Activated naive CD8-positive, alpha-beta T cell (primary cell): Measurements from ENCODE around the gene AFF3.

ENCODE experiments used
- H3K27ac Mint-ChIP-seq: one replicate; pipeline ENCODE4 v1.8.0; 2021; ENCODE audit warnings: mixed read lengths
- H3K27me3 Mint-ChIP-seq: one replicate; pipeline ENCODE4 v1.8.0; 2021; ENCODE audit warnings: mixed read lengths
- H3K36me3 Mint-ChIP-seq: one replicate; pipeline ENCODE4 v1.8.0; 2021; ENCODE audit warnings: mixed read lengths
- H3K4me1 Mint-ChIP-seq: one replicate; pipeline ENCODE4 v1.8.0; 2021; ENCODE audit warnings: low read depth, mixed read lengths
- H3K4me3 Mint-ChIP-seq: one replicate; pipeline ENCODE4 v1.8.0; 2021; ENCODE audit warnings: mild to moderate bottlenecking, mixed read lengths
- H3K9me3 Mint-ChIP-seq: one replicate; pipeline ENCODE4 v1.8.0; 2021; ENCODE audit warnings: low read depth, mixed read lengths

Gene AFF3

DNA sequence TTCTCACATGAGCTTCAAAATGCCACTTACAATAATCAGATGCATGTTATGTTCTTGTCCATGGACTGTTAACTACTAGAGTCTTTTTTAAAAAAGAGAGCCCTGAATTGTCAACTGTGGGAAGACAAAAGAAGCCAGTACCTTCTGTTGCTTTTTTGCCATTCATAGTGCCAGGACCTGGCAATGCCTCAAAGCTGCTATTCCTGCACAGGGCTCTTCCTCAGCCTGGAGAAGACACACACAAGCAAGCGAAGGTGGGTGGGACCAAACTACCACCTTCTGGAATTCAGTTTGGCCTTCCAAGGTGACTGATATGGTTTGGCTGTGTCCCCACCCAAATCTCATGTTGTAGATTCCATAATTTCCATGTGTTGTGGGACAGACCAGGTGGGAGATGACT, 160.6 kb downstream of the AFF3 start:
- Mint-ChIP-seq H3K27ac (no peak overlapping the region), H3K4me3 (no peak overlapping the region), H3K4me1 (no peaks in the 10 kb centered on the region), H3K27me3 (no peaks in the 10 kb centered on the region), H3K36me3 (no peaks in the 10 kb centered on the region), H3K9me3 (no peaks in the 10 kb centered on the region)

DNA sequence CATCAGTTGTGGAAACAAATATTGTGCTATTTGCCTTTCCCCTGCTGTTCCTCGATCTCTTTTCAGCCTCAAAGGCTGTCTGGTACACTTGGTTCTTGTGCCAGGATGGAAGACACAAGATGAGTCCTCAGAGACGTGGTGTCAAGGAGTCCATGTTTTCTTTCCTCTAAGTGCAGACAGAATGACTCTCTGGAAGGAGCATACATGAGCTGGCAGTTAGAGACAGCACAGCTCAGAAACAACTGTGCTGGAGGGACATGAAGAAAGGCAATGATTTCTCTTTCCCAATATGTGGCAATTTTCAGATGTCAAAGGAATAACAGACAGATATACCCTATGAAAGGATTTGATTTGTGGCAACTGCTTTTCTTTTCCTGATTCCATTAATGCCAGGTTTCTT, 162.2 kb downstream of the AFF3 start:
- H3K9me3 Mint-ChIP-seq: no peaks in the 10 kb centered on the region
- no peaks in the 10 kb centered on the region for H3K4me1 Mint-ChIP-seq
- no peaks in the 10 kb centered on the region for H3K27me3 Mint-ChIP-seq
- H3K27ac Mint-ChIP-seq: no peak overlapping the region
- no peaks in the 10 kb centered on the region for H3K36me3 Mint-ChIP-seq
- no peak overlapping the region for H3K4me3 Mint-ChIP-seq

DNA sequence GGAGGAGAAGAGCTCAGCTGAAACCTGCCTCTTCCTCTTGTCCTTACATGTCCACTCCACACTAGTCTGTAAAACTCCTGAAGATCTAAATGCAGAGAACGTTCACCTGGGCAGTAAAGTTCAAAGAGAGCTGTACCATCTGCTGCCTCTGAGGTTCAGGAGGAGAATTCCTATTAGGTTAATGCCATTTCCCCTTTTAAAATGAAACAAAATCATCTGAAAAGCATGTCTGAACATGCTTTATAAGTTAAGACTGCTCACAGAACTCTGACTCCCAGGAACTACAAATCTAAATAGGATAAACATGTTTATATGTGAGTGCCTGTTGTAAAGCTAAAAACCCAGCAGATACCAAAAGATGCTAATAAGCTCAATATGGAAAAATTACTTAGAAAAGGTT, 164.4 kb downstream of the AFF3 start:
- no peaks in the 10 kb centered on the region for H3K36me3 Mint-ChIP-seq
- H3K4me3 Mint-ChIP-seq: no peak overlapping the region

DNA sequence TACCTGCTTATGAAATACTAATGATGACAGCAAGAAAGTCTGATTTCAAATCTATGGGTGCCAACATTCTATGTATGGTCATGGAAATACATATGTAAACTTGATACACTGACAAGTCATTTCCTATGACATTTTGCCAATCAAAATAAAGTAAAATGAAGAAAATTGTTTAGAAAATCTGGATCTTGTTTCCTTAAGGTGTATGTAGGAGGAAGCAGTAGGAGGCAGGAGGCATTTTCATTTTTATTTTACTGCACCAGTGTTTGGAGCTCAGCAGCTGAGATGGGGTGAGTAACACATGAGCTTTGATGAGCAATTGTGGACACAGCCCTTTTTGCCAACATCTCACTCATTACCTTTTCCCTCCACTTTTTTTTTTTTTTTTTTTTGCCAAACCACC, 167.0 kb downstream of the AFF3 start:
- H3K27ac Mint-ChIP-seq: no peak overlapping the region
- no peaks in the 10 kb centered on the region for H3K4me1 Mint-ChIP-seq
- no peaks in the 10 kb centered on the region for H3K36me3 Mint-ChIP-seq

More for the DNA sequence above, 164.4 kb downstream of the AFF3 start:
- Mint-ChIP-seq H3K27ac (no peak overlapping the region), H3K9me3 (no peaks in the 10 kb centered on the region), H3K27me3 (no peaks in the 10 kb centered on the region), H3K4me1 (no peaks in the 10 kb centered on the region)

DNA sequence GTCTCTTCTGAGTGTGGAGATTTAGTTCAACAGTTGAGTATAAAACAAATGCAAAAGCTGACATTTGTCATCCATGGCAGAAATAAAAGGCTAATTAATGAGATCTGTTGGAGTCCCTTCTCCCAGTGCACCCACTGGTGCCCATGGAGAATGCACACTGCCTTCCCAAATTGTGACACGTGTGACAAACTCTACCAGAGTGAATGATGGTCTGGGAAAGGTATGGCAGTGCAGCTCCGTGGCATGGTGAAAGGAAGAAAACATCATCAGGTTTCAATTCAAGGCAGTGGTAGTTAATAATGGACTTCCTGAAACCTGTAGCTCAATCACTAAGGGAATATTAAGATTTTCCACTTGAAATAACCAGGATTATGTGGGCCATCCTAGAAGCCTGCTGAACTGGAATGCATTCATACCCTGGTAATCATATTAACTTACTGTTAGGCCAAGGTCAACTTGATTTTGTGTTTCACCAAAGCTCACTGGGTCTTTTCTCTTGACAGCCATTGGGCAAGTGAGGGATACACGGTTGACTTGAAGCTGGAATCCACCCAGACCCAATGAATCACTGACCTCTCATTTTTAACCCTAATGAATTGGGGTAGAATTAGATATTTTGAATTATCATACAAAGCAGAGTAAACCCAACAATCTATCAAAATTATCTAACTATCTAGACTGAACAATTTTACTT, 167.6 kb downstream of the AFF3 start:
- Mint-ChIP-seq H3K4me1 (no peaks in the 10 kb centered on the region), H3K27ac (no peak overlapping the region), H3K27me3 (peaks cover 3% of the 10 kb centered on the region), H3K9me3 (no peaks in the 10 kb centered on the region), H3K36me3 (no peaks in the 10 kb centered on the region), H3K4me3 (no peak overlapping the region)

More for the DNA sequence above, 167.0 kb downstream of the AFF3 start:
- peaks cover 3% of the 10 kb centered on the region for H3K27me3 Mint-ChIP-seq
- H3K4me3 Mint-ChIP-seq: no peak overlapping the region
- H3K9me3 Mint-ChIP-seq: no peaks in the 10 kb centered on the region

DNA sequence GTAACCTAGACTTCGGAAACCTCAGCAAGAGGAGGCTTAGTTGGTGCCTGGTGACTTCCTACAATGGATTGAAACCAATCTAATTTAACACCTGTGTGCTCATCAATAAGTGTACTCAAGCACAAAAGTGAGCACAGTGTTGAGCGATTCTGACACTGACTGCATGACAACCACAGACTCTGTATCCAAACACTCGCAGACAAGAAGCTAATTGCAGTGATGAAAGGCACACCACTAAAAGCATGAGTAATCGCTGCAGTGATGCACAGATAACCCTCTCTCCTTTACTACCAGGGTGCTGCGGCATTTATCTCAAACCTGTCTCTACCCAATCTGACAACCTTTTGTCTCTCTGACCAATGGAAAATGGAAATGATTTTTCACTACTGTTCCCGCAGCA, 168.1 kb downstream of the AFF3 start:
- Mint-ChIP-seq H3K27me3 (peaks cover 3% of the 10 kb centered on the region), H3K27ac (no peak overlapping the region), H3K9me3 (no peaks in the 10 kb centered on the region), H3K4me1 (no peaks in the 10 kb centered on the region), H3K4me3 (no peak overlapping the region), H3K36me3 (no peaks in the 10 kb centered on the region)

DNA sequence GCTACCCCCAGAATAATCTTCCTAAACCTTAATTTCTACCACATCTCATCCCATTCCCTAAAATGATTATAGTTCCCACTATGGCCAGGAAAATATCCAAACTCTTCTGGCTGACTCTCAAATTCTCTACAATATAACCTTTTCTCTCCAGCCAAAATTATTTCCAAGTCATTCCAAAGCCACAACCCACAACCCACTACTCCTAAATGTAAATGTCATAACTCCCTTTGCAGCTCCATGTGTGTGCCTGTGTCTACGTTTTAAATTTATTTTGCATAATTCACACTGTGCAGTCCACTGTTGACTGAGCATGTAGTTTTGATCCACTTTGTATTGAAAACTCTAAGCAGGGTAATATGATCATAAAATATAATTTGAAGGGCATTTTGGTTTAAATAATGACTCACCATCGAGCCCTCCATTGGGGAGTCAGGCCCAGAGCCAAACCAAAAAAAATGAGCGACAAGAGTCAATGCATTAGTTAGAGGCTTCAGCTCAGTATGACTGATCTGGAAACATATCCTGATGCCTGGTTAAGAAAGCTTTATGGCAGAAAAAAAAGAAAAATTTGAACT, 171.0 kb downstream of the AFF3 start:
- Mint-ChIP-seq H3K4me3 (no peak overlapping the region), H3K36me3 (no peaks in the 10 kb centered on the region), H3K9me3 (no peaks in the 10 kb centered on the region), H3K27me3 (peaks cover 3% of the 10 kb centered on the region), H3K4me1 (no peaks in the 10 kb centered on the region), H3K27ac (no peak overlapping the region)

DNA sequence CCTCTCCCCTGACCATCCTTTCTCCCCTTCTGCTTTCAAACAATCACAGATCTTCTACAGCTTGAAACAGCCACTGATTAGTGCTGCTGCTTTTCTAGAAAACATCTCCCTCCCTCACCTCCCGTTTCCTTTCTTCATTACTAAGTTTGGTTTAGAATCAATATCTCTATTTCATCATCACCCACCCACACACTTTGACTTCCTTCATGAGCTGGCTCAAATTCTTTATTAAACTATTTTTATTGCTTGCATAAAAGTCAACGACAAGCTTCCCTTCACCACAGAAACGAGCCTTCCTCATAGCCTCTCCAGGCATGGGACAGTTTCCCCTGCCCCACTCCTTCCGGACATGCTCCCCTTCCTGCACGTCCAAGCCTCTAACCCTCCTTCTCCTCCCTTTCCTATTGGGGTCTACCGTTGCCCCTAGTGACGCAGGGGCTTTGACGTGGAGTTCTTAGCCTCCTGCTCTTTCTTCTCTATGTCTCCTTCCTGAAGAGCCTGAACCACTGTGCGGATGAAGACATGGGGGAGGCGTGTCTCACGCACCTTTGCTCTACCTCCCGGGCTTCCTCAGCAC, 172.0 kb downstream of the AFF3 start:
- Mint-ChIP-seq H3K36me3 (no peaks in the 10 kb centered on the region), H3K4me1 (no peaks in the 10 kb centered on the region), H3K9me3 (no peaks in the 10 kb centered on the region), H3K27me3 (peaks cover 3% of the 10 kb centered on the region), H3K27ac (no peak overlapping the region), H3K4me3 (no peak overlapping the region)

DNA sequence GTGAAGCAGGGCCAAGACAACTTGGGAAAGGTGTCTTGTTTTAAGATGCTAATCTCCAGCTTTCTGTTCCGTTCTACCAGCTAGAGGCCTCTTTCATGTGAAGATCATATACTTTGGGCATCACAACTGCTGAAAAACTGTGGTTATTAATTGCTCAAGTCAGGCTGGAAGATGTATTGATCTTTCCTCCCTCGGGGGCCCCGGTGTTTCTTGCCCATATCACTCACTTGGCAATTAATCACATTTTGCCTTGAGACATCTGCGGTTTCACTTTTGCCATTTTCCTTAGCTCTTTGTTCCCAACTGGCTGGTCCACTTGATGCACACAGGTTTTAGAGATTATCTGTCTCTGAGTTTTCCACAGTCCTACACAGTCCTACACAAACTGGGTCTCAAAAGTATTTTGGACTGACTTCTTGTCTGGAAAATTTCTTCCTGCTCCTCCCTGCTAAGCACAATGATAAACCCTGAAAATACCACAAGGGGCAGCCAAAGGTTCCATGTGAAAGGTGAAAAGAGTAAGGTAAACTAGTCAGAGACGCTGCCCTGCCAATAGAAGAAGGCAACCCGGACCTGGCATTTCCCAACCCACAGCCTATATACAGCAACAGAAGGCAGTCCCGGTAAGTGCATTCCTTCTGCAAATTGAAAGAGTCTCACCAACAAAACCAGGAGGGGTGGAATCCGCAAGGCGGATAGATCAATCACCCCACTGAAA, 181.0 kb downstream of the AFF3 start:
- no peaks in the 10 kb centered on the region for H3K4me1 Mint-ChIP-seq

DNA sequence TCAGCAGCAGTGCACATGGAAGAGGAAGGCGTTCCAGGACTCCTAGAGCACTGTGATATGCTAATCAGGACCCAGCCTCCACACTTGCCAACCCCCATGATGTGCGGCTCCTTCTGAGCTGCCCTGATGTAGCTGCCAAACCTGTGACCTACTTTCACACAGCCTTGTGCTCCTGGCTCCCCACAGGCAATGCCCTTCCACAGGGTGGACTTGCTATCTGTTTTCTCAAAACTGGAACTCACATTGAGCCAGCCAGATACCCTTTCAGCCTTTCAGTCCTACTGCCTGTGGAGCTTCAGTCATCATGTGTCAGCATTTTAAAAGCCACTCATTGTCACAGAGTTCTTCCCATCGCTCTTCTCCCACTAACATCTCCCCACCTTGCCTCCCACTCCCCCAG, 181.6 kb downstream of the AFF3 start:
- Mint-ChIP-seq H3K9me3 (no peaks in the 10 kb centered on the region), H3K4me1 (no peaks in the 10 kb centered on the region), H3K27me3 (no peaks in the 10 kb centered on the region), H3K27ac (no peak overlapping the region), H3K4me3 (no peak overlapping the region), H3K36me3 (no peaks in the 10 kb centered on the region)

More for the DNA sequence above, 181.0 kb downstream of the AFF3 start:
- no peaks in the 10 kb centered on the region for H3K9me3 Mint-ChIP-seq
- no peaks in the 10 kb centered on the region for H3K27me3 Mint-ChIP-seq
- H3K4me3 Mint-ChIP-seq: no peak overlapping the region
- H3K27ac Mint-ChIP-seq: no peak overlapping the region
- H3K36me3 Mint-ChIP-seq: no peaks in the 10 kb centered on the region

DNA sequence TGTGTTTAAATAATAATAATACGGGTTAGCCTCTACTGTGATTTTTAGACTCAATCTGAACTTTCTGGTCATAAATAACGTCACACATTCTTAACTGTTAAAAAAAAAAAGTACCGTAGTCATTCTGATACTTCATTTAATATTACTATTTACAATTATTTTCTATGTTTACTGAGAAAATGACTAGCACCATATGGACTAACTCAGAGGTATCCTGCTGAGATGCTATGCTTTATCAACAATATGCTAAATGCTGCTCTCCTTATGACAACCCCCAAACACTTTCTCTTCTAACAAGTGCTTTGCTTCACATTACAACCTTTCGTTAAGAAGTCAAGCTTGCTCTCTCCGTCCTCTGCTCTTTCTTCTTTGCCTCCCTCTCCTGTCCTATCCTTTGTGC, 182.1 kb downstream of the AFF3 start:
- Mint-ChIP-seq H3K9me3 (no peaks in the 10 kb centered on the region), H3K27me3 (no peaks in the 10 kb centered on the region), H3K36me3 (no peaks in the 10 kb centered on the region), H3K4me3 (no peak overlapping the region), H3K4me1 (no peaks in the 10 kb centered on the region), H3K27ac (no peak overlapping the region)

DNA sequence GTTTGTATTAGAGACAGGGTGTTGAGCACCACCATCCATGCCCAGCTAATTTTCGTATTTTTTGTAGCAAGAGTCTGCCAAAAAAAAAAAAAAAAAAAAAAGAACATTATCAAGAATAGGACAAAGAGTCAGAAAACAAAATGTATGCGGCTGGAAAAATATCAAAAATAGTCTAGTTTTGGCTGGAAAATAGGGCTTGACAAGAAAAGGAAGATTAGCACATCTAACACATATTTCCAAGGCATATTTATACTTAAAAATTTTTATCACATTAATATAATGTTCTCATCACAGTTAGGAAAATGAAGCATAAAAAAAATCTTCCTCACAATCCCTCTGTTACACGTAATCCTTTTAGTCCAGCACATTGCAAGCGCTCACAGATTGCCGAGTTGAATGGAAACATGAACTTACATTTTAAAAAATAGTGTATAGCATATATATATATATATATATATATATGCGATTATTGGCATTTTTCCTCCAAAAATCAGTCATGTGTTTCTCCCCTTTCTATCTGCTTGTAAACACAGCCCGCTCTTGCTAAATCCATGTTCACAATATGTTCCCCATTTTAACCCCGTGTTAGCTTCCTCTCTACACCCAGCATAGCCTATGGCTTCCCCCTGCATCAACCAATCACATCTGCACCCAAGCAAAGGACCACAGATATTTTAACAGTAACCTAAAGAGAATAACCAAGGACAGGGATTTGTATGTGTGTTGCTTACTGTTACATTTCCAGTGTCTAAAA, 183.0 kb downstream of the AFF3 start:
- Mint-ChIP-seq H3K9me3 (no peaks in the 10 kb centered on the region), H3K4me1 (no peaks in the 10 kb centered on the region), H3K27ac (no peak overlapping the region), H3K4me3 (no peak overlapping the region), H3K36me3 (no peaks in the 10 kb centered on the region), H3K27me3 (no peaks in the 10 kb centered on the region)

DNA sequence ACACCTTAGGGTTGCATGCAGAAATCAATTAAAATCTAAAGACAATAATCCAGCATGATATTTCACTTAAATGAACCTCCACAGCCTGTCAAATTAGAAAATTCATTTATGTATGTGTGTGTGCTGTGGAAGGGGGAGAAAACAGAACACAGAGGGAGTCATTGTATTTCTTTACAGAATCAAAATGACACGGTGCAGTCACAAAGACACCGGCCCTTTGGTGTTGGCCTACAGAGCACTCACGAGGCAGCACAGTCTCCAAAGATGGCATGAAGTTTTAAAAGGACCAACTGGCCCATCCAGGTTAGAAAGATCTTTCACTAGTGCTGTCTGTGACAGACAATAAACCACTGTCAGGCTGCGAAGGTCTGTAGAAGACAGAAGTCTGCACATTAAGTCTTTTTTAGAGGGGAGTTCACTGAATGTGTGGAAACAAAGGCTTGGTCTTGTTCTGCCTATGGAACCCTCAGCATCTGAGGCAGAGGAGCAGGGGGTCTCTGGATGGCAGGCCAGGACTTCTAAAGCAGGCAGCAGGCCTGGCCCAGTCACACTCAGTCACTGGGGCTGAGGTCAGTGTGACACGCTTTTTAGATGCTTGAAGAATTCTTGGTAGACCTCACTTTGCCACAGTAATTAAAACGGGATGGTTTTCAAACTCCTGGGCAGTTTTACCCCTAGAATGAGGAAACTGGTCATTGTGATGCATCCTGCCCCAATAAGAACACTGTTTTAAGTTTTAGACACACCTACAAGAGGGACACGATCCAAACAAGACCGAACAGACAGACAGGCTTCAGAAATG, 184.9 kb downstream of the AFF3 start:
- Mint-ChIP-seq H3K27me3 (no peaks in the 10 kb centered on the region), H3K9me3 (no peaks in the 10 kb centered on the region), H3K4me1 (no peaks in the 10 kb centered on the region), H3K36me3 (no peaks in the 10 kb centered on the region), H3K4me3 (no peak overlapping the region), H3K27ac (no peak overlapping the region)
